ENCODE results near the gene LRRC27. TPM values are rescaled to one million over a fixed set of nuclear protein-coding genes. Genes with fewer than 3 reads are reported as not detected.

LRRC27 gene
- total RNA-seq, 2 donors from 2014 or later, result 4.8 to 5.3 TPM

GRCh38 chr10:132364594-132364970 lies 32.6 kb downstream of the LRRC27 start:
- H3K27me3 Mint-ChIP-seq (ENCODE audit: low read depth), result no peaks in the 10 kb centered on the region
- DNase-seq, result peak; percentile 46 to 65
- H3K9me3 Mint-ChIP-seq, result peaks cover 0 to 6% of the 10 kb centered on the region in 2 donors
- peaks cover 2 to 6% of the 10 kb centered on the region in 2 donors for H3K36me3 Mint-ChIP-seq (ENCODE audit: insufficient read depth in 2 of 2)
- no peak overlapping the region for H3K4me3 Mint-ChIP-seq
- H3K4me1 Mint-ChIP-seq (ENCODE audit: low read depth), result peaks cover 4% of the 10 kb centered on the region
- peak overlapping the region; percentile 69 for H3K27ac Mint-ChIP-seq
- ATAC-seq (replicated peaks in 1 of 2), result peak; percentile 30 to 41

DNA sequence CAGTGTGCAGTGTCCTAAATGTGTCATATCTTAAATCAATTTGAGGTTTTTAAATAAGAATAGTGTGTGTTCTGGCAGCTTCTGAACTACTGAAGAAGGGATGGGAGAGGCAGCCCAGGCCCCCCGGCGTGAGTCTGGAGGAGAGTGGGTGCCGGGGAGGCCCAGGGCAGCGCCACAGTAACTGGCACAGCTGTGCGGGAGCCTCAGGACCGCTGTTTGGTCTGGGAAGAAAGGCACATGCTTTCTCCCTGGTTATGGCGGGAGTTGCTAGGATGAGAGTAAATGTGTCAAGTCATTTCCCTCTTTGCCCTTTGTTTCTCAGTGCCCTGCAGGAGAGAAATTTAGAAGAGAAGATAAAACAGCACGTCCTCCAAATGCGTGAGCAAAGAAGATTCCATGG lies 33.1 kb downstream of the LRRC27 start:
- Mint-ChIP-seq H3K36me3 (ENCODE audit: insufficient read depth in 2 of 2) (peaks cover 2 to 6% of the 10 kb centered on the region in 2 donors), H3K27me3 (ENCODE audit: low read depth) (no peaks in the 10 kb centered on the region), H3K9me3 (peaks cover 0 to 6% of the 10 kb centered on the region in 2 donors), H3K4me1 (ENCODE audit: low read depth) (peaks cover 4% of the 10 kb centered on the region), H3K27ac (peak overlapping the region; percentile 69), H3K4me3 (no peak overlapping the region)
- no peak for DNase-seq
- ATAC-seq (replicated peaks in 1 of 2), result peak in 1 of 2 donors; percentile 35

DNA sequence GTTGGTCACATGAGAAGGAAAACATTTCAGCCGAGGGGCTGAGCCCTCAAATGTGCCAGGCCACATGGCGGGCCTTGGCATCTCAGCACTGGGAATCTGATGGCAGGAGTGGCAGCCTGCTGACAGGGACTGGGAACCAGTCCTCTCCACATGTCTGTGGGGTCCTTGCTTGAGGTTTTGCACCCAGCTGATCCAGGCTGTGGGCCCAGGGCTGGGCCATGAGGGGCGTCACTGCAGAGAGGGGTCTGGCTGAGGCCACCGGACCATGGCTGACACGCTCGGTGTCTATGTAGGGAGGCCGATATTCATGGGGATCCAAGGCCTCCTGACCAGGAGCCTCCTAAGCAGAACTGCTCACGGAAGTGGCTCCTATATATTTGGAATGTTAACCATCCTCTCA lies 34.0 kb downstream of the LRRC27 start:
- ATAC-seq (replicated peaks in 1 of 2) (no peak), DNase-seq (no peak)
- peaks cover 4% of the 10 kb centered on the region for H3K4me1 Mint-ChIP-seq (ENCODE audit: low read depth)
- no peak overlapping the region for H3K27ac Mint-ChIP-seq
- H3K9me3 Mint-ChIP-seq, result peaks cover 0 to 6% of the 10 kb centered on the region in 2 donors
- no peak overlapping the region for H3K4me3 Mint-ChIP-seq
- peaks cover 2 to 6% of the 10 kb centered on the region in 2 donors for H3K36me3 Mint-ChIP-seq (ENCODE audit: insufficient read depth in 2 of 2)
- no peaks in the 10 kb centered on the region for H3K27me3 Mint-ChIP-seq (ENCODE audit: low read depth)

GRCh38 chr10:132366499-132366898 lies 34.5 kb downstream of the LRRC27 start:
- no peak for ATAC-seq (replicated peaks in 1 of 2)
- Mint-ChIP-seq H3K27ac (no peak overlapping the region), H3K27me3 (ENCODE audit: low read depth) (no peaks in the 10 kb centered on the region), H3K36me3 (ENCODE audit: insufficient read depth in 2 of 2) (peaks cover 2 to 6% of the 10 kb centered on the region in 2 donors), H3K4me3 (no peak overlapping the region), H3K4me1 (ENCODE audit: low read depth) (peaks cover 4% of the 10 kb centered on the region), H3K9me3 (peaks cover 0 to 6% of the 10 kb centered on the region in 2 donors)
- DNase-seq, result no peak

GRCh38 chr10:132368391-132368790 lies 36.4 kb downstream of the LRRC27 start:
- no peaks in the 10 kb centered on the region for H3K27me3 Mint-ChIP-seq (ENCODE audit: low read depth)
- H3K4me1 Mint-ChIP-seq (ENCODE audit: low read depth), result peaks cover 9% of the 10 kb centered on the region
- ATAC-seq (replicated peaks in 1 of 2) (no peak), DNase-seq (no peak)
- no peak overlapping the region for H3K27ac Mint-ChIP-seq
- H3K4me3 Mint-ChIP-seq, result no peak overlapping the region
- peaks cover 0 to 6% of the 10 kb centered on the region in 2 donors for H3K9me3 Mint-ChIP-seq
- peaks cover 2 to 6% of the 10 kb centered on the region in 2 donors for H3K36me3 Mint-ChIP-seq (ENCODE audit: insufficient read depth in 2 of 2)

GRCh38 chr10:132368881-132369635 lies 37.1 kb downstream of the LRRC27 start:
- H3K4me3 Mint-ChIP-seq, result no peak overlapping the region
- no peak overlapping the region for H3K27ac Mint-ChIP-seq
- no peaks in the 10 kb centered on the region for H3K27me3 Mint-ChIP-seq (ENCODE audit: low read depth)
- no peak for DNase-seq
- ATAC-seq (replicated peaks in 1 of 2), result no peak
- H3K36me3 Mint-ChIP-seq (ENCODE audit: insufficient read depth in 2 of 2), result peaks cover 2 to 6% of the 10 kb centered on the region in 2 donors
- peaks cover 9% of the 10 kb centered on the region for H3K4me1 Mint-ChIP-seq (ENCODE audit: low read depth)
- peaks cover 0 to 6% of the 10 kb centered on the region in 2 donors for H3K9me3 Mint-ChIP-seq

DNA sequence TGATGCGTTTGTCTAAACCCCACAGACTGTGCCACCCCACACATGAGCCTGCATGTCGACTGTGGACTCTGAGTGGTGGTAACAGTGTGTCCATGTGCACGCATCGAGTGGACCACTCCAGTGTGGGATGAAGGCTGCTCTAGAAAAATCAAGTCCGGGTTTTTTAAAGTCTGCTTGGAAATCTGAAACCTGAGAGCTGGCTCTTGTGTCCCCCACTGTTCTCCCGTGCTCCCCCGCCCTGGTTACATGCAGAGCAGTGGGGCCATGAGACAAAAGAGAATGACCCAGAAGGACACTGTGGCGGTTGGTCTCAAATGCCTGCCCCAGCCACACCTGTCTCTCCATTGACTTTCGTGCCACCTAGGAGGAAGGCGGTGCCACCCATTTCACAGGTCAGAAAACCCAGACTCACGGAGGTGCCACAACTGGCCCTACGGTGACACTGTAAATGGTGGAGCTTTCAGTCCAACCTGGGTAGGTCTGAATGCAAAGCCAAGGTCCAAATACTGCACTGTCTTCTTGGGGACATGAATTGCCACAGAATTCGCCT lies 37.7 kb downstream of the LRRC27 start:
- H3K27me3 Mint-ChIP-seq (ENCODE audit: low read depth), result no peaks in the 10 kb centered on the region
- no peak overlapping the region for H3K27ac Mint-ChIP-seq
- H3K4me1 Mint-ChIP-seq (ENCODE audit: low read depth), result peaks cover 8% of the 10 kb centered on the region
- peaks cover 0 to under 1% of the 10 kb centered on the region in 2 donors for H3K9me3 Mint-ChIP-seq
- DNase-seq (no peak), ATAC-seq (replicated peaks in 1 of 2) (no peak)
- no peak overlapping the region for H3K4me3 Mint-ChIP-seq
- H3K36me3 Mint-ChIP-seq (ENCODE audit: insufficient read depth in 2 of 2), result peaks cover 0 to under 1% of the 10 kb centered on the region in 2 donors

DNA sequence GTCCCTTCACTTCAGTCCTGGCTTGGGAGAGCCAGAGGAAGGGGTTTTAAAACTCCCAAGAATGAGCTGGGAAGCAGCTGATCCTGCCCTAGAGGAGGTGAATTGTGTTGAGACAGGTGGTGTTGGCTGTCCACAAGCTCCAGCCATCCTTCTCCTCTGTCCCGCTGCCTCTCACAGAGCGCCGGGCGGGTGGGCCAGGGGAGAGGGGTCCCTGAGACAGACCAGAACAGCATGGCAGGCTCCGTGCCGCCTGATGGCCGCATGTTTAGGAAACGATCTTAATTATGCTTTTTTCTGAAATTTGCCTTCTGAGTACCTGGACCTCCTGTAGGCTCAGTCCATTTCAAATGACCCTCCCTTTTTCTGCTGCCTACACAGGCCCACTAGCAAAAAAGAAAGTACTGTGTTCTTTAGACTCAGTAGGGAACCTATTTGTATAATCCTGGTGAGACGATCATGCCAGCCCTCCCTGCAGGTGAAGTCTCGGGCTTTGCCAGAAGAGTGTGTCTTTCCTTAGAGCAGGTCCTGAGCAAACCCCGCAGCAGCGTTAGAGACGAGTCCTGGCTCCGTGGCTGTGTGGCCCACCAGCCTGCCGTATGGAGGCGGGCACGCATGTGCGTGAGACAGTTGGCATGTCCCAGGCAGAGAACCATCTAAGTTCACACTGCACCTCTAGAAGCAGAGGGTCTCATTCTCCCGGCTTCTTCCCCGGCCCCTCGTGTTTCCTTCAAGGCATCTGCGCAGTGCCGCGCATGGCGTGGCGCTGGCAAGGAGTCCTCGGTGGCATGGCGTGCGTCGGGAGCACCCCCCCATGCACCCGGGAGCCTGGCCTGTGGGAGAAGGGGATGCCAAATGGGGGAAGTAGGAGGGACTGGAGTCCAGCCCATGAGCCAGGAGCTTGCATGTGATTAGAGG lies 38.7 kb downstream of the LRRC27 start:
- no peak overlapping the region for H3K27ac Mint-ChIP-seq
- H3K4me3 Mint-ChIP-seq, result no peak overlapping the region
- DNase-seq, result no peak

GRCh38 chr10:132371641-132372081 lies 39.7 kb downstream of the LRRC27 start:
- H3K9me3 Mint-ChIP-seq, result no peaks in the 10 kb centered on the region
- DNase-seq (peak in 1 of 2 donors; percentile 25), ATAC-seq (replicated peaks in 1 of 2) (no peak)
- no peaks in the 10 kb centered on the region for H3K27me3 Mint-ChIP-seq (ENCODE audit: low read depth)
- H3K36me3 Mint-ChIP-seq (ENCODE audit: insufficient read depth in 2 of 2), result no peaks in the 10 kb centered on the region
- H3K4me1 Mint-ChIP-seq (ENCODE audit: low read depth), result peaks cover 5% of the 10 kb centered on the region
- no peak overlapping the region for H3K4me3 Mint-ChIP-seq
- H3K27ac Mint-ChIP-seq, result no peak overlapping the region

More for the DNA sequence above, 38.7 kb downstream of the LRRC27 start:
- no peak for ATAC-seq (replicated peaks in 1 of 2)
- Mint-ChIP-seq H3K36me3 (ENCODE audit: insufficient read depth in 2 of 2) (no peaks in the 10 kb centered on the region), H3K9me3 (no peaks in the 10 kb centered on the region), H3K4me1 (ENCODE audit: low read depth) (peaks cover 5% of the 10 kb centered on the region), H3K27me3 (ENCODE audit: low read depth) (no peaks in the 10 kb centered on the region)

DNA sequence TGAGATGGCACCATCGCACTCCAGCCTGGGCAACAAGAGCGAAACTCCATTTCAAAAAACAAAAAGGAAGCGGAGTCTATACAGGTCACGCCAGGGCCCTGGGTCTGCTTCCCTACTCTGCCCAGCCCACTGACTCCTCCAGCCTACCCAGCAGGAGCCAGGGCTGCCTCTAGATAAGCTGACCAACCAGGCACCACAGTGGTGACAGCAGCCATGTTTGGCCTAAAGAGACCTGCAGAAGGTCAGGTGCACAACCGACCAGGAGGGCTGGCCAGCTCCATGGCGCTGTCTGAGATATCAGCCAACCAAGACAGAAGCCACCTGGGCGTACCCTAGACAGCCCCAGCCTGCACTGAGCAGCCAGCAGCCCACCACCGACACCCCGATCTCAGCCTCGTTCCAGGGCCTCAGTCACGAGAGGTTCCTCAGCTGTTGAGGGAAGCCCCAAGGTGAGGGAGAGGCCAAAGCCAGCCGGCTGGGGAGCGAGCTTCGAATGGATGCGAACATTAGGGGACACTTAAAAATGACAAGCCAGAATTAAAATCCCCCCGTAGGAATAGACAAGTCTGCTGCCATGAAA lies 40.6 kb downstream of the LRRC27 start:
- H3K9me3 Mint-ChIP-seq, result no peaks in the 10 kb centered on the region
- H3K27me3 Mint-ChIP-seq (ENCODE audit: low read depth), result no peaks in the 10 kb centered on the region
- DNase-seq, result no peak
- H3K36me3 Mint-ChIP-seq (ENCODE audit: insufficient read depth in 2 of 2), result no peaks in the 10 kb centered on the region
- H3K4me3 Mint-ChIP-seq, result no peak overlapping the region
- peaks cover 5% of the 10 kb centered on the region for H3K4me1 Mint-ChIP-seq (ENCODE audit: low read depth)
- ATAC-seq (replicated peaks in 1 of 2), result no peak
- no peak overlapping the region for H3K27ac Mint-ChIP-seq

- Mint-ChIP-seq H3K27me3 (ENCODE audit: low read depth) (no peaks in the 10 kb centered on the region), H3K27ac (no peak overlapping the region), H3K4me1 (ENCODE audit: low read depth) (peaks cover 5% of the 10 kb centered on the region), H3K9me3 (no peaks in the 10 kb centered on the region), H3K36me3 (ENCODE audit: insufficient read depth in 2 of 2) (no peaks in the 10 kb centered on the region), H3K4me3 (no peak overlapping the region)
- DNase-seq (no peak), ATAC-seq (replicated peaks in 1 of 2) (no peak)
Observed at GRCh38 chr10:132373241-132373955, 41.4 kb downstream of the LRRC27 start.

DNA sequence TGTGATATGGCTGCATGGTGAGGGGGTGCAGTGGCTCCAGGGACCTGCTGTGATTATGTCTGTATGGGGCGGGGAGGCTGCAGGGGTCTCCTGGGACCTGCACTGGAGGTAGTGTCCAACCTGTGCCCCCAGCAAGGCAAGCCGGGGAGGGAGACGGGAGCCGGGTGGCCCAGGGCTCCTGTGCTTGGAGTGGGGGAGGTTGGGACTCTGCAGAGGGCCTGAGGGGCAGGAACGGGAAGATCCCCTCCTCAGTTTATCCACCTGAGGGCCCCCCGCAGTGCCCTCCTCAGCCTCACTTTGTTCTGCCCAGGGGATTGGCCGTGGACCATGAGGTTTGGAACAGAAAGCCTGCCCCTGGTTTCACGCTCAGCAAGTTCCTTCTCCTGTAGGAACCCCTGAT lies 42.2 kb downstream of the LRRC27 start:
- Mint-ChIP-seq H3K36me3 (ENCODE audit: insufficient read depth in 2 of 2) (no peaks in the 10 kb centered on the region), H3K4me1 (ENCODE audit: low read depth) (peaks cover 5% of the 10 kb centered on the region), H3K4me3 (no peak overlapping the region), H3K9me3 (no peaks in the 10 kb centered on the region), H3K27ac (no peak overlapping the region), H3K27me3 (ENCODE audit: low read depth) (no peaks in the 10 kb centered on the region)
- no peak for ATAC-seq (replicated peaks in 1 of 2)
- no peak for DNase-seq

All from activated T-cell treated with anti-CD3 and anti-CD28 coated beads, Interleukin-2, amount 50 U/mL, for 72 hours (primary cell).